Activated CD8-positive, alpha-beta memory T cell treated with anti-CD3 and anti-CD28 coated beads for 4 hours (primary cell): Measurements from ENCODE around the gene PDE1A.
"Not testable (repeated sequence)": the region's sequence is repeated elsewhere in the genome, so short reads cannot be mapped to it uniquely, and the experiment has no call there.

Experiments
- DNase-seq, 2 donors: peaks; one replicate each; pipeline ENCODE4 v3.0.0-alpha.2; 2020; ENCODE audit warnings: low read depth in 2 of 2

PDE1A gene

DNA sequence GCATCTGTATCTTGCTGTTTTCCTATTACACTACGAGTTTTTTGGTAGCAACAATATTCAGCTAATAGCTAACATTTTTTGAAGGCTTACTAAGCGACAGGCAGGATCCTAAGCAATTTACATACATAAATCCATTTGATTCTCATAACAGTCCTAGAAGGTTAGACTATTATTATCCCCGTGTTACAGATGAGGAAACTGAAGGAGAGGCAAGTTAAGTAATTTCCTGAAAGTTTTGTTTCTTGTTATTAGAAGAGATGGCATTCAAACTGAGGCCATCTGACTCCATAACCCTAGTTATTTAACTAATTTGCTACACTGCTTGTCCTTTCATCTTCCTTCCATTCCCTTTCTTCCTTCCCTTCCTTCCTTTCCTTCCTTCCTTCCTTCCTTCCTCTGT lies 68.2 kb downstream of the PDE1A start:
- DNase-seq, result no peak

DNA sequence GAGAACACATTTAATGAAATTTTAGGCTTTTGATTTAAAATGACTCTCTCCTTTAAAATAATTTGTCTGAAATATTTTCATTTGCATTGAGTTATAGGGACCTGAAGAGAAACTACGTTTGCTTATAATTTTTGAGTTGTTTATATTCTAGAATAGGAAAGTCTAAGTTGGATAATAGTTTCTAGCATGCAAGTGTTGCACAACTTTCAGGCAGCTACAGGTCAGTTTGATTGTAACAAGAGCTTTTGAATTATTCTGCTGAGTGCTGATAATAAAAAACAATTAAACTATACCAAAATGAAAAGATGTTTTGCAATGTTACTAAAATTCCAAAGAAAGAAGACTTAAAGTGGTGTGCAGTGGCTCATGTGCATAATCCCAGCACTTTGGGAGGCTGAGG lies 71.0 kb downstream of the PDE1A start:
- DNase-seq, result no peak

DNA sequence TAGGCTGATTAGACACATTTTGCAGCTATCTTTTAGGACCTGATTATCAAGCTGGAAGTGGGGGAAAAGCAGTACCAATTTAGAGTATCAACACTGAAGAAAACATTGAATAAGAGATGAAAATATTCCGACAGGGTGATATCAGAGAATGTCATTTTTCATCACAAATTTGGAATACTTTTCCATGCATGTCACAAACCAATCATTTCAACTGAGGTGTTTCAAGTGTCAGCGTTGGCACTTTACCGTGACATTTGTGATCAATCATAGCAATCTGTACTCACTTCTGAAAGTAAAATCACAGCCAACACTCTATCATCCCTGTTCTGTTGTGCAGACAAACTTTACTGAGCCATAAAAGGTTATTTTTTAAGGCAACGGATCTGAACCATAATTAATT lies 75.4 kb downstream of the PDE1A start:
- DNase-seq, result no peak

DNA sequence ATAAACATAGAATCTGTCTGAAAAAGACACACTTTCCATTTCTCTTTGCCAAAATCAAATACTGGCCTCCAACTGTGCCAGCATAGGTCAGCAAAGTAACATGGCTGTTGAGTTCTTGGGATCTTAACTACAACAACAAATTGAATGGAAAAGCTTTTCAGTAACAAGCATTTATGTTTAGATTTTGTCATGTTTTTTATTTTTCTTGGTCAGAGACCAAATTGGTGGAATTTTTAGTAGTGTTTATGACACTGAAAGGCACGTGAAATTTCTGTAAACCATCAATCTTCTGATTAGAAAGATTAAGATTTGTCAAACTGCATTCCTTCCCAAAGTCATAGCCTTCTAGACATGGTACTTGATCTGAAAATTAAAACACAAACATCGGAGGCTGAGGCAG lies 77.6 kb downstream of the PDE1A start:
- DNase-seq, result no peak

DNA sequence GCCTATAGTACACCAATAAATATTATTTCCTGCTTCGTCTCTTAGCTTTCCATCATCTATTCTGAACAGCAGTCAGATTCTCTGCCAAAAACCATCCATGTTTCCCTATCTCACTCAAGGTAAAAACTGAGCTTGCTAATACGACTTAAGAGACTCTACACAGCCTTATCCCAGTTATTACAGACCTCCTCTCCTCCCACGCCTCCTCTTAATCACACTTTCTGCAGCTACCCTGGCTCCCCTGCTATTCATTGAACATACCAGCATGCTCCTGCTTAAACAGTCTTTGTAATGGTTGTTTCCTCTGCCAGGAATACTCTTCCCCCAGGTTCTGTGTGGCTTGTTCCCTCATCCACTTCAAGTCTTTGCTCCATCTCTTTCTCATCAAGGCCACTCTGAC lies 81.5 kb downstream of the PDE1A start:
- DNase-seq, result no peak

- DNase-seq, result no peak
Measured at GRCh38 chr2:182330451-182331305, 96.2 kb downstream of the PDE1A start.

- DNase-seq, result no peak
Measured at GRCh38 chr2:182324665-182325064, 102.2 kb downstream of the PDE1A start.

GRCh38 chr2:182321096-182321495 lies 105.7 kb downstream of the PDE1A start:
- no peak for DNase-seq

DNA sequence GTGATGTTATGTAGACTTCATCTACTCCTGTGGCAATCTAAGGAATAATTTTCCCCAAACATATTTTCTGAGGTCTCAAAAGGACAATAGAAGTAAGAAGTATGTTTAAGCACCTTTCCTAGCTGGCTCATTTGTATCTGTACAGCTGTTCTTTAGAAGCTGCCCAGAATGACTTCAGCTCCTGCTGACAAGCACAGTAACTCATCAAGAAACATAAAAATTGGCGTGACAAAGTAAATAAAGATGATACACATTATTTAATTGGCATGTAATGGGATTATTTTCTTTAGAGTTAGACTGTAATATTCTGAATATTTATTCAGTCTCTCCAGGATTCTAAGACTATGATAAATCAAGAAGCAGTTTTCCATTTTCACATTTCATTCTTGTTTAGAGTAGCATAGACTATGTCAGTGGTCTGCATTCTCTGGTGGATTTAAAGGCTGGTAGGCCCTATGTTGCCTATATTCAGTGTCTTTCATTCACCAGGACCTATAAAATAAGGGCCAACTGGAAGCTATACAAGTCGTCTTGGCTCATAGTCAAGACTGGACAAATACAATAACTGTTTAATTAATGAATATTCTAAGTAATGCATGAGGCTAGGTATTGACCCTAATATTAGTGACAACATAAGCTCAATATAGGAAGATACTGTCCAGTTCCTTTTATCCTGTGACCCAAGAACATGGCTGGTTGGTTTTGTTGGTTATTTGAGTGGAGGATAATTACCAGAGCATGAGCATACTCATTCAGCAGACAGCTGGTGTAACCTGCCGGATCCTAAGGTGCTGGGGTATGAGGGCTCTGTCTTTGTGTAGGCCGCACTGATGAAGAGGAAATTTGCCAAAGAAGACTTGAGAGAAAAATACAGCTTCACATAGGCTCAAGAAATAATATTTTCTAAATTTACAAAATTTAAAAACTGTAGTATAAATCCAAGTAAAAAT lies 107.0 kb downstream of the PDE1A start:
- no peak for DNase-seq

DNA sequence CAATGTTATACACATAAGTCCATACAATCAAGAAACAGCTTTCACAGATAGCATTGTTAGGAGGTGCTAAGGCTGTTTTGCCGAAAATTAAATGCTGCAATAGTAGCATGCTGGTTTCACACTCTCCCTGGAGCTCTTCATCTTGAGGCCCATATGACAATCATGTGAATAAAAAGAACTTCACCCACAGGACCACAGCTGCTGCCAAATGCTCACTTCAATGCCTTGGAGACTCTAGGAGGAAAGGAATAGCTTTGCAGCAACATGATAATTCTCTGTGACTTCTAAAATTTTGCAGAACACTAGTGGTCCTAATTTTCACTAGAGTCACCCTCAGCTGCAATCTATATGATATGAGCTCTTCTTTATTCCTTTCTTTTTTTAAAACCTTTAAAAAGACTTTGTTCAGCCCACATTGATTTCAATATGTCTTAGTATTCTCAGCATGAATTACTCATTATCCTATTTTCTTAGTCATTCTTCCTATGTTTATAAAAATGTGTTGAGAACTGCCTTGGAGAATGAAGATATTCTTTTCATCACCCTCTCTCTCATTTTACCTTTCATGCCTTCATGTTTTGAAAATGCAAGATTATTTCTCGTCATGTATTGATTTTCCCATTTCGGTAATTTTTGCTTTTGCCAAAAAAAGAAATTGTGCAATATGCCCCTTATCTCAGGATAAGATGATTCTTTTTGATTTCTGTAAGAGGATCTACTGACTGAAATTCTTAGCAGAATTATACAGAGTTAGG lies 108.2 kb downstream of the PDE1A start:
- no peak for DNase-seq

GRCh38 chr2:182316950-182317349 lies 109.9 kb downstream of the PDE1A start:
- DNase-seq, result no peak

GRCh38 chr2:182302972-182303371 lies 123.9 kb downstream of the PDE1A start:
- no peak for DNase-seq

GRCh38 chr2:182302174-182302573 lies 124.7 kb downstream of the PDE1A start:
- DNase-seq, result no peak

- DNase-seq, result no peak
Measured at GRCh38 chr2:182301093-182301492, 125.7 kb downstream of the PDE1A start.

GRCh38 chr2:182300608-182301007 lies 126.2 kb downstream of the PDE1A start:
- no peak for DNase-seq

DNA sequence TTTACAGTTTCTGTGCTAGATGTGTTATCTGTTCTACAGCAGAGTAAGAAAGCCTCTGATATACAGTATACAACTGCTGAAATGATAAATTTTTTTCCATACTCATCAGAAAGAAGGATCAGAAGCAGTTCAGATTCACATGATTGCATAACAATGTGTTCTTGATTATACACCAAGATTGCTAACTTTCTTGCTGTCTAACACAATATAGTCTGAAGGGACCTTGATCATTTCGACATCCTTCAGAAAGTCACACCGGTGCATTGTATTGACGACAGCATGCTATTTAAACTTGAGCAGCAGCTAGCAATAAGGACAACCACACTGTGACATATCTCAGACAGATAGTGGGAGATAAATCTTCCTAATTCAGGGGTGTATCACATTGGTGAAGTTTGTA lies 127.2 kb downstream of the PDE1A start:
- no peak for DNase-seq

DNA sequence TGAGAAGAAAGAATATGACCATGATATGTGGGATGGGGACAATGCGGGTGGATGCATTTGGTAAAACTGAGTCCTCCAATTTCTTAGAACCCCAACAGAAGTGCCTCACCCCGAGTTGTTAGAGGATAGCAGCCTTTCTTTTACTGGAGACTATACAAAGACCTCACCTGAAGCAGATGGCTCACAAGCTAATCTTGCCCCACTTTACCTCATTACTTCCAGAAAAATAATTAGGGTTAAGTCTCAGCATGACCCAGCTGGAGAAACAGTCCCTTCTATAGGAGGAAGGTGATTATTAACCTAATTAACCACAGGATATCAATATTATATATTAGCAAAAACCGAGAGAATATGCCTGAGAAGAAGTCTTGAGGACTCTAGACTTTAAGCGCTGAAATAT lies 128.4 kb downstream of the PDE1A start:
- no peak for DNase-seq

DNA sequence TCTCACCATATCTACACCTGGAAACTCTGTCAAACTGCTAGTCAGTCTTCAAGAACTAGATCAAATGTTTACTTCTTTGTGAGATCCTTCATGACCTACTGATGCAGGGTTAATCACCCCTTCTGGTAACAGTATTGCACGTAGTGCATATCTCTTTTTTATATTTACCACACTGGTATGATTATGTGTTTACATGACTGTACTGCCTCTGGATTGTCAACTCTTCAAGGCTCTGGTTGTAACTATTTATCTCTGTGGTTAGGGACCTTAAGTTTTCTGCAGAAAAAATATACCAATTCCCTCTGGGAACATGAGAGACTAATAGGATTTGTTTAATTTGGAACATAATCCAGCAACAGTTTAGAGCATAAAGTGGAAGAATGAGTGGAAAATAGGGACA lies 135.5 kb downstream of the PDE1A start:
- no peak for DNase-seq

DNA sequence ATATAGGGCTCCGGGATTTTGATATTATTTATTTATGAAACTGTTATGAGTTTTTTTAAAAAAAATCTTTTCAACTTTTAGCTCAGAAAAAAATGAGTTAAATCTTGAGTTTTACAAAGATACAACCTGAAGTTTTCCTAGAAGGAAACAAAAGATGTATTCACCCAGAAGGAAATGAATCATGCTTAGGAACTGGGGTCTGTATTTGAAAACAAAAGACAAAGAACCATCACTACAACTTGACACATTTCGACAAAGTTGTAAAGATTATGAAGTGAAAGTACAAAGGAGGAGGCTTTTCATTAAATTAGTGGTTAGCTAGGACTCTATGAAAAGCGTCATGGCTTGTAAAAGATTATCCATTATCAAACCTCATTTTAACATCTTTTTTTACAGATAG lies 143.3 kb downstream of the PDE1A start:
- no peak for DNase-seq

DNA sequence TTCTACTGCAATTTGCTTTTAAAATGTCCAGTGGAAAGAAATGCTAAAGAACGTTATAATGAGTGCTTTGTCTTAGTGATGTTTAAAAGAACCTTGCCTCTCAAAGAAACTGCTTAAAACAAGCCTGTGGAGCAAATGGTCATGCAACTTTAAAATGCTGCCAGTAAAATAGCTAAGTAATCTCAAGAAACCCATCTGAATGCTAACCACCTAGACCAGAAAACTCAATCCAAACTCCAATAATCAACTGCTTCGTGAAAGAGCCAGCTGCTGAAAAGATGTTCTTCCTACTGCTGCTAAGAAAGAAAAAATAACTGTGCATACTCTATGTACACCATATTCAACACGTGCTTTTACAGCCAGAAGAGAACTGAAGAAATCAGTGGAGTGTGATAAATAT lies 145.6 kb downstream of the PDE1A start:
- DNase-seq, result no peak

DNA sequence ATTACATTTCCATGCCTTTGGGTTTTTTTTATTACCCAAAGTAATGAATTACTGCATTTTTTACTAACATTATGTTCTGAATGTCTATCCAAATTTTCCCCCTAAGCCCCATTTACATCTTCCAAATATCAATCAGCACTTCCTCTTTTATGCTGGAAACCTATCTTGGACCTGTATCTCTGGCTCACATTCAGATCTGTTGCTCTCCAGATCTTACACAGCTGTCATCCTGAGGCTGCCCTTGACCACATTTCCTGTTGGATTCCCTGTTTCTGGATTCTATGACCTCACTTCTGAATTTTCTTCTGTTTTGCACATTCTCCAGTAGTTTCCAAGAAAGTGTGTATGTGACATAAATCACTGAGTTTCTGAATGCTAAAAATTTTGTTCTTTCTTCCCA lies 146.7 kb downstream of the PDE1A start:
- DNase-seq, result no peak

GRCh38 chr2:182276662-182277061 lies 150.2 kb downstream of the PDE1A start:
- DNase-seq, result not testable (repeated sequence)
